Neural cell (in vitro differentiated cells): ENCODE measurements around the gene NPAS2. TPM values are rescaled to one million over a fixed set of nuclear protein-coding genes. Genes with fewer than 3 reads are reported as not detected.

Experiments used
- H2AFZ ChIP-seq: fragments of 200-600, 300-800 bp; sonication (generic), shearing (Covaris generic); 2 replicates; pipeline ENCODE4 v1.6.0; 2014; ENCODE audit warnings: low read depth, mild to moderate bottlenecking, antibody characterized with exemption, low read length, moderate library complexity
- H3F3A ChIP-seq: fragments of 200-600 bp; shearing (Covaris generic); 2 replicates; pipeline ENCODE4 v1.6.1; 2016; ENCODE audit warnings: mild to moderate bottlenecking, moderate library complexity, mixed read lengths, antibody characterized with exemption, low read length; ENCODE audit not compliant: insufficient read depth, poor library complexity, severe bottlenecking
- H3K27ac ChIP-seq: fragments of 200-600, 300-800 bp; sonication (generic), shearing (Covaris generic); 2 replicates; pipeline ENCODE4 v1.5.1; 2014; ENCODE audit warnings: mild to moderate bottlenecking, low read length, moderate library complexity
- H3K27me3 ChIP-seq: fragments of 300-800, 200-600 bp; sonication (generic), shearing (Covaris generic); 2 replicates; pipeline ENCODE4 v1.6.0; 2014; ENCODE audit warnings: mild to moderate bottlenecking, low read depth, low read length, moderate library complexity; ENCODE audit not compliant: insufficient read depth
- H3K36me3 ChIP-seq: fragments of 300-800, 200-600 bp; sonication (generic), shearing (Covaris generic); 2 replicates; pipeline ENCODE4 v1.5.1; 2014; ENCODE audit warnings: mild to moderate bottlenecking, antibody characterized with exemption, low read length, moderate library complexity; ENCODE audit not compliant: insufficient read depth
- H3K4me2 ChIP-seq: fragments of 300-800, 200-600 bp; sonication (generic), shearing (Covaris generic); 2 replicates; pipeline ENCODE4 v1.6.0; 2014; ENCODE audit warnings: mild to moderate bottlenecking, low read length
- H3K4me3 ChIP-seq: fragments of 300-800, 200-600 bp; sonication (generic), shearing (Covaris generic); 2 replicates; pipeline ENCODE4 v1.5.1; 2014; ENCODE audit warnings: mild to moderate bottlenecking, low read length, moderate library complexity
- H3K79me2 ChIP-seq: fragments of 200-600 bp; shearing (Covaris generic); replicated peaks from 2 replicates; pipeline ENCODE4 v1.6.0; 2014; ENCODE audit warnings: mild to moderate bottlenecking, low read length, moderate library complexity; ENCODE audit not compliant: insufficient read depth
- H3K9ac ChIP-seq: fragments of 300-800, 200-600 bp; sonication (generic), shearing (Covaris generic); 2 replicates; pipeline ENCODE4 v1.6.1; 2016; ENCODE audit warnings: mild to moderate bottlenecking, low read length, mixed read lengths
- H3K9me2 ChIP-seq: fragments of 200-600 bp; shearing (Covaris generic); 2 replicates; pipeline ENCODE4 v1.6.1; 2016; ENCODE audit warnings: mild to moderate bottlenecking, low read length, mixed read lengths; ENCODE audit not compliant: insufficient read depth
- H3K9me3 ChIP-seq: fragments of 200-600, 300-800 bp; sonication (generic), shearing (Covaris generic); 2 replicates; pipeline ENCODE4 v1.6.1; 2016; ENCODE audit warnings: mild to moderate bottlenecking, mixed run types, low read length, moderate library complexity, mixed read lengths
- H4K20me1 ChIP-seq: fragments of 200-600 bp; shearing (Covaris generic); 2 replicates; pipeline ENCODE4 v1.6.1; 2016; ENCODE audit warnings: mild to moderate bottlenecking, mixed run types; ENCODE audit not compliant: insufficient read depth
- CTCF ChIP-seq: fragments of 450-650 bp; IDR thresholded peaks from 2 replicates; pipeline ENCODE4 v1.5.1; 2014; ENCODE audit warnings: antibody characterized with exemption, mild to moderate bottlenecking, moderate library complexity; ENCODE audit not compliant: poor library complexity, severe bottlenecking
- EP300 ChIP-seq: fragments of 450-650 bp; conservative IDR thresholded peaks from 2 replicates; pipeline ENCODE4 v1.6.1; 2014; ENCODE audit warnings: antibody characterized with exemption, mild to moderate bottlenecking, moderate library complexity; ENCODE audit not compliant: poor library complexity, severe bottlenecking
- EZH2 ChIP-seq: fragments of 200-600, 300-800 bp; shearing (Covaris generic), sonication (generic); IDR thresholded peaks from 2 replicates; pipeline ENCODE4 v1.6.1; 2014; ENCODE audit warnings: antibody characterized with exemption, low read length, borderline replicate concordance, mild to moderate bottlenecking; ENCODE audit not compliant: insufficient read depth, poor library complexity, severe bottlenecking
- MXI1 ChIP-seq: fragments of 450-650 bp; conservative IDR thresholded peaks from 2 replicates; pipeline ENCODE4 v1.6.1; 2014; ENCODE audit warnings: antibody characterized with exemption, mild to moderate bottlenecking; ENCODE audit not compliant: poor library complexity, severe bottlenecking
- POLR2AphosphoS5 ChIP-seq: IDR thresholded peaks from 2 replicates; pipeline ENCODE4 v1.6.1; 2012
- RAD21 ChIP-seq: fragments of 450-650 bp; conservative IDR thresholded peaks from 2 replicates; pipeline ENCODE4 v1.6.1; 2014; ENCODE audit warnings: antibody characterized with exemption, mild to moderate bottlenecking, moderate library complexity
- REST ChIP-seq: IDR thresholded peaks from 2 replicates; pipeline ENCODE4 v1.6.1; 2012; ENCODE audit warnings: borderline replicate concordance
- SMC3 ChIP-seq: fragments of 450-650 bp; conservative IDR thresholded peaks from 2 replicates; pipeline ENCODE4 v1.6.1; 2014; ENCODE audit warnings: antibody characterized with exemption, mild to moderate bottlenecking, moderate library complexity; ENCODE audit not compliant: poor library complexity
- TAF1 ChIP-seq: IDR thresholded peaks from 2 replicates; pipeline ENCODE4 v1.6.1; 2012; ENCODE audit warnings: low read depth
- polyA plus RNA-seq: library from polyadenylated mRNA; depleted of rRNA; stranded (reverse); fragments of >200 nt; gene quantifications from 2 replicates; pipeline ENCODE4 v1.2.3, GENCODE V29; 2014

Gene NPAS2
- polyA plus RNA-seq, 1 donor from 2014 or later: 2.1 TPM

- Histone ChIP-seq H3K79me2 (no peaks in the 10 kb centered on the region), H3F3A (no peaks in the 10 kb centered on the region), H3K9me2 (no peaks in the 10 kb centered on the region), H3K36me3 (no peaks in the 10 kb centered on the region), H4K20me1 (no peaks in the 10 kb centered on the region), H3K9me3 (no peaks in the 10 kb centered on the region), H3K4me3 (no peak overlapping the region), H3K9ac (no peak overlapping the region), H3K4me2 (no peak overlapping the region), H3K27me3 (no peaks in the 10 kb centered on the region), H2AFZ (no peak overlapping the region), H3K27ac (no peak overlapping the region)
- TF ChIP-seq REST (no peak), EP300 (no peak), EZH2 (no peak), CTCF (no peak), SMC3 (no peak), TAF1 (no peak), POLR2AphosphoS5 (no peak), MXI1 (no peak), RAD21 (no peak)
Observed at GRCh38 chr2:100993294-100993693, 173.4 kb downstream of the NPAS2 start.

GRCh38 chr2:100995309-100996075, 175.6 kb downstream of the NPAS2 start:
- no peak overlapping the region for H3K9ac ChIP-seq
- H3K36me3 ChIP-seq: no peaks in the 10 kb centered on the region
- H3K9me2 ChIP-seq: no peaks in the 10 kb centered on the region
- H3F3A ChIP-seq: no peaks in the 10 kb centered on the region
- no peak overlapping the region for H2AFZ ChIP-seq
- H3K9me3 ChIP-seq: no peaks in the 10 kb centered on the region
- H3K4me2 ChIP-seq: no peak overlapping the region
- no peak overlapping the region for H3K27ac ChIP-seq
- no peaks in the 10 kb centered on the region for H4K20me1 ChIP-seq
- TF ChIP-seq SMC3: no peak
- no peak for TF ChIP-seq MXI1
- no peak for TF ChIP-seq EZH2
- TF ChIP-seq RAD21: no peak
- no peak for TF ChIP-seq TAF1
- TF ChIP-seq EP300: no peak
- no peak for TF ChIP-seq CTCF
- TF ChIP-seq REST: no peak
- no peak for TF ChIP-seq POLR2AphosphoS5
- H3K27me3 ChIP-seq: no peaks in the 10 kb centered on the region
- H3K4me3 ChIP-seq: no peak overlapping the region
- no peaks in the 10 kb centered on the region for H3K79me2 ChIP-seq
